HEK293 (cell line): Measurements from ENCODE around the gene ZNF467.

Experiments used
- CTCF ChIP-seq: fragments of 450-650 bp; formaldehyde crosslinking; IDR thresholded peaks from 2 replicates; pipeline ENCODE4 v1.5.1; 2016; ENCODE audit warnings: missing biosample characterization, missing genetic modification characterization
- EGR2 ChIP-seq: fragments of 450-650 bp; formaldehyde crosslinking; IDR thresholded peaks from 2 replicates; pipeline ENCODE4 v1.5.1; 2016; ENCODE audit warnings: low read depth, missing biosample characterization, missing genetic modification characterization
- FEZF1 ChIP-seq: fragments of 450-650 bp; formaldehyde crosslinking; IDR thresholded peaks from 2 replicates; pipeline ENCODE4 v1.5.1; 2016; ENCODE audit warnings: missing biosample characterization, missing genetic modification characterization
- GLIS1 ChIP-seq: fragments of 450-650 bp; formaldehyde crosslinking; IDR thresholded peaks from 2 replicates; pipeline ENCODE4 v1.5.1; 2016; ENCODE audit warnings: missing biosample characterization, missing genetic modification characterization
- GLIS2 ChIP-seq: fragments of 450-650 bp; formaldehyde crosslinking; IDR thresholded peaks from 2 replicates; pipeline ENCODE4 v1.5.1; 2016; ENCODE audit warnings: missing biosample characterization, missing genetic modification characterization
- MZF1 ChIP-seq: fragments of 450-650 bp; formaldehyde crosslinking; IDR thresholded peaks from 2 replicates; pipeline ENCODE4 v1.5.1; 2017; ENCODE audit warnings: missing biosample characterization, missing genetic modification characterization, borderline replicate concordance
- REST ChIP-seq: fragments of 450-650 bp; formaldehyde crosslinking; IDR thresholded peaks from 2 replicates; pipeline ENCODE4 v1.5.1; 2016; ENCODE audit warnings: missing biosample characterization, missing genetic modification characterization
- SCRT2 ChIP-seq: fragments of 450-650 bp; formaldehyde crosslinking; IDR thresholded peaks from 2 replicates; pipeline ENCODE4 v1.5.1; 2016; ENCODE audit warnings: missing biosample characterization, missing genetic modification characterization
- ZBTB11 ChIP-seq: fragments of 450-650 bp; formaldehyde crosslinking; conservative IDR thresholded peaks from 2 replicates; pipeline ENCODE4 v1.5.1; 2016; ENCODE audit warnings: low read depth, missing biosample characterization, missing genetic modification characterization
- ZNF2 ChIP-seq: fragments of 450-650 bp; formaldehyde crosslinking; IDR thresholded peaks from 2 replicates; pipeline ENCODE4 v1.5.1; 2016; ENCODE audit warnings: missing biosample characterization, missing genetic modification characterization
- ZNF24 ChIP-seq: fragments of 450-650 bp; formaldehyde crosslinking; IDR thresholded peaks from 2 replicates; pipeline ENCODE4 v1.5.1; 2016; ENCODE audit warnings: missing biosample characterization, missing genetic modification characterization
- ZNF248 ChIP-seq: fragments of 450-650 bp; formaldehyde crosslinking; IDR thresholded peaks from 2 replicates; pipeline ENCODE4 v1.5.1; 2017; ENCODE audit warnings: missing biosample characterization, missing genetic modification characterization
- ZNF362 ChIP-seq: fragments of 450-650 bp; formaldehyde crosslinking; IDR thresholded peaks from 2 replicates; pipeline ENCODE4 v1.5.1; 2016; ENCODE audit warnings: missing biosample characterization, missing genetic modification characterization
- ZNF501 ChIP-seq: fragments of 450-650 bp; formaldehyde crosslinking; IDR thresholded peaks from 2 replicates; pipeline ENCODE4 v1.5.1; 2016; ENCODE audit warnings: missing biosample characterization, missing genetic modification characterization
- ZNF677 ChIP-seq: fragments of 450-650 bp; IDR thresholded peaks from 2 replicates; pipeline ENCODE4 v1.5.0; 2018; ENCODE audit warnings: missing biosample characterization, mild to moderate bottlenecking, missing genetic modification characterization, moderate library complexity
- ZNF76 ChIP-seq: fragments of 450-650 bp; formaldehyde crosslinking; IDR thresholded peaks from 2 replicates; pipeline ENCODE4; 2016; ENCODE audit warnings: low read depth, missing biosample characterization, missing genetic modification characterization, borderline replicate concordance
- ZSCAN18 ChIP-seq: fragments of 450-650 bp; formaldehyde crosslinking; IDR thresholded peaks from 2 replicates; pipeline ENCODE4 v1.5.1; 2016; ENCODE audit warnings: missing biosample characterization, missing genetic modification characterization

ZNF467 gene

GRCh38 chr7:149742075-149742701 lies 31.2 kb downstream of the ZNF467 start (continued):
- no peak for TF ChIP-seq ZBTB11 (tag by site-specific recombination)
- TF ChIP-seq FEZF1 (tag by site-specific recombination): no peak
- no peak for TF ChIP-seq EGR2 (tag by site-specific recombination)
- TF ChIP-seq GLIS2 (tag by site-specific recombination): no peak
- TF ChIP-seq ZNF501 (tag by site-specific recombination): peak; percentile 73
- TF ChIP-seq SCRT2 (tag by site-specific recombination): peak; percentile 95
- no peak for TF ChIP-seq ZSCAN18 (tag by site-specific recombination)
- TF ChIP-seq ZNF24 (tag by site-specific recombination): no peak
- TF ChIP-seq REST: no peak
- TF ChIP-seq ZNF76 (tag by site-specific recombination): no peak
- no peak for TF ChIP-seq ZNF248 (tag by site-specific recombination)
- peak; percentile 75; the same call in 1 of the 2 replicates for TF ChIP-seq CTCF (tag by site-specific recombination)
- TF ChIP-seq MZF1 (tag by site-specific recombination): peak; percentile 72; the same call in 1 of the 2 replicates
- TF ChIP-seq ZNF362: no peak
- TF ChIP-seq ZNF677 (tag by site-specific recombination): no peak
- TF ChIP-seq GLIS1: peak; percentile 47
- TF ChIP-seq ZNF2: peak; percentile 68; the same call in 1 of the 2 replicates
